Breast epithelium (tissue), 4 donors: ENCODE measurements around the gene EFCAB8. TPM values are rescaled to one million over a fixed set of nuclear protein-coding genes. Genes with fewer than 3 reads are reported as not detected.
A peak's percentile ranks its signal among the peaks of the same experiment; 100 is the strongest.

Experiments used
- DNase-seq, 2 donors: peaks; one replicate each; pipeline ENCODE4 v3.0.0-alpha.2; 2019; ENCODE audit warnings: low spot score in 2 of 2
- H3K27ac ChIP-seq, 2 donors: fragments of 200-600 bp; sonication (generic) in 1 of 2; one replicate each; pipeline ENCODE4 v1.5.1; 2016 to 2019; ENCODE audit warnings: mild to moderate bottlenecking in 1 of 2
- H3K27me3 ChIP-seq, 2 donors: fragments of 200-600 bp; sonication (generic) in 1 of 2; one replicate each; pipeline versions ENCODE4 v1.5.1 to v1.6.0; 2017 to 2019; ENCODE audit warnings: control low read depth in 1 of 2, mild to moderate bottlenecking in 1 of 2
- H3K36me3 ChIP-seq: fragments of 200-600 bp; one replicate; pipeline ENCODE4 v1.5.1; 2019
- H3K4me1 ChIP-seq, 2 donors: fragments of 200-600 bp; sonication (generic); one replicate each; pipeline ENCODE4 v1.5.1; 2016 to 2019; ENCODE audit warnings: control low read depth in 1 of 2
- H3K4me3 ChIP-seq, 3 donors: fragments of 200-600 bp; sonication (generic); 1 replicate in 2 of 3; 2 replicates in 1 of 3; pipeline ENCODE4 v1.5.1; 2016 to 2019; ENCODE audit warnings: mild to moderate bottlenecking in 3 of 3, moderate library complexity in 2 of 3
- H3K9me3 ChIP-seq, 2 donors: fragments of 200-600 bp; sonication (generic) in 1 of 2; one replicate each; pipeline ENCODE4 v1.5.1; 2016 to 2019; ENCODE audit warnings: control low read depth in 1 of 2
- CTCF ChIP-seq, 3 donors: fragments of 450-650 bp; IDR thresholded peaks; one replicate each; pipeline ENCODE4 v1.5.1; 2016 to 2017; ENCODE audit warnings: antibody characterized with exemption in 3 of 3, mild to moderate bottlenecking in 3 of 3, moderate library complexity in 3 of 3
- POLR2A ChIP-seq: fragments of 450-650 bp; IDR thresholded peaks from one replicate; pipeline ENCODE4 v1.6.1; 2016; ENCODE audit warnings: antibody characterized with exemption, mild to moderate bottlenecking, moderate library complexity
- POLR2AphosphoS5 ChIP-seq, 3 donors: sonication (generic); formaldehyde crosslinking; IDR thresholded peaks; one replicate each; pipeline ENCODE4 v1.6.1; 2017; ENCODE audit warnings: antibody characterized with exemption in 3 of 3
- intact Hi-C: fragments of 100-400 bp; cut with DNase I; formaldehyde crosslinking; loops from one replicate; pipeline ENCODE4 v1.15.1; 2023; ENCODE audit warnings: low total_unique reads
- total RNA-seq, 3 donors: library from RNA; depleted of rRNA; stranded (reverse); fragments of >200 nt; gene quantifications; one replicate each; pipeline ENCODE4 v1.1.0, GENCODE V29; 2016

The EFCAB8 gene
- total RNA-seq, 3 donors from 2014 or later: 0.32 TPM; not detected in 2

- DNase-seq: peak in 1 of 2 donors; percentile 39
Observed at GRCh38 chr20:32979201-32979998, 120.7 kb downstream of the EFCAB8 start.

GRCh38 chr20:32980131-32980941 lies 121.6 kb downstream of the EFCAB8 start:
- H3K27me3 ChIP-seq: no peaks in the 10 kb centered on the region
- peaks cover 0 to 12% of the 10 kb centered on the region in 2 donors for H3K9me3 ChIP-seq
- no peaks in the 10 kb centered on the region for H3K36me3 ChIP-seq
- H3K4me1 ChIP-seq: no peaks in the 10 kb centered on the region
- no peak overlapping the region for H3K4me3 ChIP-seq
- H3K27ac ChIP-seq: no peak overlapping the region
- TF ChIP-seq CTCF (IDR thresholded peaks at IDR 0.05) (no peak), POLR2A (no peak), POLR2AphosphoS5 (IDR thresholded peaks at IDR 0.05) (no peak)
- intact Hi-C loops: no loop called here
- no peak for DNase-seq

More at GRCh38 chr20:32979201-32979998, 120.7 kb downstream of the EFCAB8 start:
- peaks cover 0 to 12% of the 10 kb centered on the region in 2 donors for H3K9me3 ChIP-seq
- H3K27ac ChIP-seq: no peak overlapping the region
- H3K4me3 ChIP-seq: no peak overlapping the region
- H3K4me1 ChIP-seq: no peaks in the 10 kb centered on the region
- intact Hi-C loops: no loop called here
- no peaks in the 10 kb centered on the region for H3K36me3 ChIP-seq
- no peak for TF ChIP-seq POLR2A
- TF ChIP-seq POLR2AphosphoS5 (IDR thresholded peaks at IDR 0.05): no peak
- TF ChIP-seq CTCF (IDR thresholded peaks at IDR 0.05): no peak
- H3K27me3 ChIP-seq: no peaks in the 10 kb centered on the region

- no peaks in the 10 kb centered on the region for H3K4me1 ChIP-seq
- intact Hi-C loops: no loop called here
Observed at GRCh38 chr20:32980990-32981389, 122.3 kb downstream of the EFCAB8 start.

GRCh38 chr20:32982617-32983458 lies 124.1 kb downstream of the EFCAB8 start:
- Histone ChIP-seq H3K9me3 (no peaks in the 10 kb centered on the region), H3K27me3 (peaks cover 0 to 4% of the 10 kb centered on the region in 2 donors), H3K4me1 (no peaks in the 10 kb centered on the region), H3K27ac (no peak overlapping the region), H3K36me3 (no peaks in the 10 kb centered on the region), H3K4me3 (no peak overlapping the region)
- no peak for DNase-seq
- intact Hi-C loops: no loop called here
- TF ChIP-seq POLR2A: no peak
- TF ChIP-seq CTCF (IDR thresholded peaks at IDR 0.05): no peak
- TF ChIP-seq POLR2AphosphoS5 (IDR thresholded peaks at IDR 0.05): no peak

More at GRCh38 chr20:32980990-32981389, 122.3 kb downstream of the EFCAB8 start:
- DNase-seq: no peak
- Histone ChIP-seq H3K27ac (no peak overlapping the region), H3K27me3 (no peaks in the 10 kb centered on the region), H3K4me3 (no peak overlapping the region), H3K9me3 (peaks cover 0 to 12% of the 10 kb centered on the region in 2 donors), H3K36me3 (no peaks in the 10 kb centered on the region)
- TF ChIP-seq POLR2AphosphoS5 (IDR thresholded peaks at IDR 0.05): no peak
- no peak for TF ChIP-seq POLR2A
- TF ChIP-seq CTCF (IDR thresholded peaks at IDR 0.05): no peak
